Natural killer cell (primary cell): ENCODE results near the gene PIK3C2A. TPM values are rescaled to one million over a fixed set of nuclear protein-coding genes. Genes with fewer than 3 reads are reported as not detected.

Experiments used
- ATAC-seq, 3 donors: fragments of 150-1000 bp in 2 of 3; fragments of 200-7000 bp in 1 of 3; cut with Tn5 transposase; 1 replicate in 1 of 3; 2 replicates in 2 of 3; pipeline ENCODE4 v1.10.0; 2021; ENCODE audit warnings: mild to moderate bottlenecking in 2 of 3, moderate library complexity in 2 of 3
- DNase-seq, 2 donors: peaks; one replicate each; pipeline versions ENCODE4 v3.0.0 to v3.0.0-alpha.2; 2013 to 2021; ENCODE audit warnings: mixed read lengths in 1 of 2
- H3K27ac ChIP-seq: one replicate; pipeline ENCODE4 v1.5.1; 2013; ENCODE audit warnings: mild to moderate bottlenecking, low read length
- H3K27me3 ChIP-seq: one replicate; pipeline ENCODE4 v1.6.1; 2013; ENCODE audit warnings: low read length; ENCODE audit not compliant: control insufficient read depth, insufficient read depth
- H3K36me3 ChIP-seq: one replicate; pipeline ENCODE4 v1.6.1; 2013; ENCODE audit warnings: low read length; ENCODE audit not compliant: control insufficient read depth, insufficient read depth
- H3K4me1 ChIP-seq: one replicate; pipeline ENCODE4 v1.6.1; 2013; ENCODE audit warnings: low read length; ENCODE audit not compliant: control insufficient read depth, insufficient read depth
- H3K4me3 ChIP-seq: one replicate; pipeline ENCODE4 v1.5.1; 2013; ENCODE audit warnings: low read length
- H3K9me3 ChIP-seq: one replicate; pipeline ENCODE4 v1.6.1; 2013; ENCODE audit warnings: low read length; ENCODE audit not compliant: control insufficient read depth, insufficient read depth
- H3K27ac Mint-ChIP-seq, 2 donors: one replicate each; pipeline ENCODE4 v1.8.0; 2022; ENCODE audit warnings: mild to moderate bottlenecking in 2 of 2, mixed read lengths in 2 of 2, moderate library complexity in 1 of 2
- H3K27me3 Mint-ChIP-seq, 2 donors: one replicate each; pipeline ENCODE4 v1.8.0; 2022; ENCODE audit warnings: low read depth in 2 of 2, mixed read lengths in 2 of 2
- H3K36me3 Mint-ChIP-seq: one replicate; pipeline ENCODE4 v1.8.0; 2022; ENCODE audit warnings: mixed read lengths
- H3K4me1 Mint-ChIP-seq, 2 donors: one replicate each; pipeline ENCODE4 v1.8.0; 2022; ENCODE audit warnings: mixed read lengths in 2 of 2
- H3K4me3 Mint-ChIP-seq: one replicate; pipeline ENCODE4 v1.8.0; 2022; ENCODE audit warnings: mild to moderate bottlenecking, moderate library complexity, mixed read lengths
- H3K9me3 Mint-ChIP-seq, 2 donors: one replicate each; pipeline ENCODE4 v1.8.0; 2022; ENCODE audit warnings: mixed read lengths in 2 of 2
- CTCF ChIP-seq: fragments of 200-600 bp; IDR thresholded peaks from one replicate; pipeline ENCODE4 v1.8.0; 2022; ENCODE audit warnings: antibody characterized with exemption
- WGBS: methylation state at CpG from one replicate; pipeline ENCODE4 v1.1.7; 2013; ENCODE audit warnings: missing lambda C conversion rate; ENCODE audit not compliant: insufficient coverage; 5-methylcytosine and 5-hydroxymethylcytosine counted together
- intact Hi-C: fragments of 100-400 bp; cut with micrococcal nuclease; formaldehyde crosslinking; loops from one replicate; pipeline ENCODE4 v1.14.2; 2022
- total RNA-seq, 4 donors: library from RNA; stranded (reverse); fragments of 120-200 nt in 1 of 4; gene quantifications; one replicate each; pipeline versions ENCODE4 v1.2.3 to v1.2.4, GENCODE V29; 2013 to 2022

The PIK3C2A gene
- total RNA-seq, 3 donors from 2014 or later (not counting 1 experiment from before 2014, with no cell fraction given), result 68.2 to 82.3 (median 69.1) TPM

DNA sequence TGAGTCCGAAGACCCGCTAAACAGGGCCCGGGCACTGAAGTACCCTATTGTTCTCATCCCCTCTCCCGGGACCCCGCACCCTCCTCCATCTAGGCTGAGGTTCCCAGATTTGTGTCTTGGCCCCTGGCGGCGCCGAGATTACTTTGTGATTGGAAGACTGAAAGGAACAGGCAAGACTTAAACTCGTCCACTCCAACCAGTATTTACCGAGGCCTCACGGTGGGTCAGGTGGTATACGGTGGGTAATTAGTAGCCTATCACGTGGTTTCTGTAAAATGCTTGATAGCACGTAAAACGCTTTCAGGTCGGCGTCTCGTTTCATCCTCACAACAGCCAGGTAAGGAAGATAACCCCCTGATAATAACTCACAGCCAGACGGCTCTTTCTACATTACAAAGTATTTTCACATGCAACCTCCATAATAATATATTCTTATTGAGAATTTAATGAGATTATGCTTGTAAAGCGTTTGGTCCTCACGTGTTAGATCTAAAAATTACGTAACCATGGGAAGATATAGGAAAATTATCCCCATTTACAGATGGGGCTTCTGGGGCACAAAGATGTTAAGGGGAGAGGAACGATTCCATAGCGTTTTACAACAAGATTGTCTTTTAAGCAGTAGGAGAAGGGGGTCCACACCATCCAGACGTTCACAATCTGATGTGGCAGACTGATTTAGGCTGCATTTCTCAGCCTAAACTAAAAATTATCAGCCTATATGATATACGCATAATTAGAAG is 642 bp upstream of the PIK3C2A start:
- no peaks in the 10 kb centered on the region for H3K36me3 ChIP-seq
- no peaks in the 10 kb centered on the region for H3K27me3 ChIP-seq
- no peaks in the 10 kb centered on the region for H3K27me3 Mint-ChIP-seq
- DNase-seq (peak in 1 of 2 donors; percentile 67), ATAC-seq (peak; percentile 54 to 79 (median 63))
- H3K4me1 Mint-ChIP-seq, result peaks cover 35 to 39% of the 10 kb centered on the region in 2 donors
- no peak for TF ChIP-seq CTCF
- peak overlapping the region; percentile 85 for H3K4me3 ChIP-seq
- H3K4me3 Mint-ChIP-seq, result peak overlapping the region; percentile 97
- intact Hi-C loops, result loop anchor here (5.0 kb wide), 3 partner anchors 46 to 144 kb away; partner anchors contain the start of genes NCR3LG1 and RPS13
- no peaks in the 10 kb centered on the region for H3K9me3 ChIP-seq
- WGBS, result 8% methylated on average over 14 of the region's 26 CpGs
- H3K4me1 ChIP-seq, result peaks cover 14% of the 10 kb centered on the region
- H3K36me3 Mint-ChIP-seq, result no peaks in the 10 kb centered on the region
- no peaks in the 10 kb centered on the region for H3K9me3 Mint-ChIP-seq
- peak overlapping the region; percentile 94 to 98 for H3K27ac Mint-ChIP-seq
- H3K27ac ChIP-seq, result peak overlapping the region; percentile 94

- no peak for TF ChIP-seq CTCF
- H3K9me3 ChIP-seq, result no peaks in the 10 kb centered on the region
- Mint-ChIP-seq H3K36me3 (no peaks in the 10 kb centered on the region), H3K4me3 (peak overlapping the region; percentile 97), H3K4me1 (peaks cover 39 to 45% of the 10 kb centered on the region in 2 donors), H3K27ac (peak overlapping the region; percentile 94 to 98), H3K9me3 (no peaks in the 10 kb centered on the region), H3K27me3 (no peaks in the 10 kb centered on the region)
- DNase-seq, result no peak
- no peaks in the 10 kb centered on the region for H3K27me3 ChIP-seq
- no peak overlapping the region for H3K4me3 ChIP-seq
- WGBS, result 68% methylated on average over 2 of the region's 2 CpGs
- H3K27ac ChIP-seq, result no peak overlapping the region
- H3K36me3 ChIP-seq, result no peaks in the 10 kb centered on the region
- intact Hi-C loops, result loop anchor here (5.0 kb wide), 3 partner anchors 44 to 146 kb away; partner anchors contain the start of genes NCR3LG1 and RPS13
- H3K4me1 ChIP-seq, result peaks cover 14% of the 10 kb centered on the region
- ATAC-seq, result no peak
Observed at GRCh38 chr11:17206463-17206862, 1.3 kb downstream of the PIK3C2A start.

DNA sequence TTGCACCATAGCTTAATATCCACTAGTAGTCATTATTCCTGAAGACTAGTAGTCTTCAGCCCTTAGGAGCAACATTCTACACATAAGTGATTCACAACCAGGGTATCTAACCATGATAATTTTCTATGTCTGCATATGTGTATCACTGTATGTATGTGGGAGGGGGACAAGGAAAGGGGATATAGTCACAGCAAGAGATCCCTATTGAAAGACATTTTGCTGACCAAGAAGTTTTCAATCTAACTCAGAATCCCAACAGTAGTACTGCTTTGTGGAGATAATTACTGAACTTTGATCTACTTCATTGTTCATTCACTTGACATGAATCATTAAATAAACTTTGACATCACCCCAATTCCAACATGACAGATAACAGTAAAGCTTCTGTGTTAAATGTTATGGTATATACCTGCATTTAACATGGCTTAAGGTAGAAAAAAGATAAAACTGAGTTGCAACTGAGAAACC is 10.3 kb downstream of the PIK3C2A start:
- no peak overlapping the region for H3K4me3 ChIP-seq
- H3K9me3 Mint-ChIP-seq, result no peaks in the 10 kb centered on the region
- H3K4me1 Mint-ChIP-seq, result peaks cover 34 to 41% of the 10 kb centered on the region in 2 donors
- H3K4me3 Mint-ChIP-seq, result no peak overlapping the region
- no peaks in the 10 kb centered on the region for H3K9me3 ChIP-seq
- no peaks in the 10 kb centered on the region for H3K27me3 Mint-ChIP-seq
- H3K4me1 ChIP-seq, result no peaks in the 10 kb centered on the region
- peaks cover 15% of the 10 kb centered on the region for H3K36me3 ChIP-seq
- no peak overlapping the region for H3K27ac ChIP-seq
- H3K36me3 Mint-ChIP-seq, result no peaks in the 10 kb centered on the region
- no peak for DNase-seq
- intact Hi-C loops, result no loop called here
- no peaks in the 10 kb centered on the region for H3K27me3 ChIP-seq
- no peak overlapping the region for H3K27ac Mint-ChIP-seq
- no peak for ATAC-seq
- TF ChIP-seq CTCF, result no peak
